Stimulated activated CD8-positive, alpha-beta memory T cell treated with anti-CD3 and anti-CD28 coated beads, Interleukin-7, amount 100 ng/mL, for 4 hours (primary cell): ENCODE data around the gene LIPH.
"Not testable (repeated sequence)": the region's sequence is repeated elsewhere in the genome, so short reads cannot be mapped to it uniquely, and the experiment has no call there.

Experiments
- DNase-seq, 2 donors: peaks; one replicate each; pipeline ENCODE4 v3.0.0-alpha.2; 2020; ENCODE audit warnings: low read depth in 2 of 2

Gene LIPH

GRCh38 chr3:185552358-185552877, at the start of gene LIPH:
Gene LIPH (minus strand): TSS chr3:185552588. CDS start chr3:185552471, 117 bp downstream.
- DNase-seq, result no peak

- no peak for DNase-seq
Observed at GRCh38 chr3:185595526-185595925, 43.1 kb upstream of the LIPH start.

- DNase-seq, result no peak
Observed at GRCh38 chr3:185594073-185594472, 41.7 kb upstream of the LIPH start.

- DNase-seq, result no peak
Observed at GRCh38 chr3:185586686-185587039, 34.3 kb upstream of the LIPH start.

GRCh38 chr3:185585859-185586685, 33.7 kb upstream of the LIPH start, which contains the start of gene SENP2:
Gene SENP2 (plus strand): TSS chr3:185586295. CDS start chr3:185586414, 119 bp downstream.
- DNase-seq, result peak; percentile 99

- DNase-seq, result no peak
Observed at GRCh38 chr3:185585518-185585858, 33.1 kb upstream of the LIPH start.

GRCh38 chr3:185584686-185585085, 32.3 kb upstream of the LIPH start:
- DNase-seq, result no peak

GRCh38 chr3:185583925-185584324, 31.5 kb upstream of the LIPH start:
- no peak for DNase-seq

- DNase-seq, result no peak
Observed at GRCh38 chr3:185582871-185583270, 30.5 kb upstream of the LIPH start.

- no peak for DNase-seq
Observed at GRCh38 chr3:185582236-185582635, 29.8 kb upstream of the LIPH start.

- DNase-seq, result peak in 1 of 2 donors; percentile 41
Observed at GRCh38 chr3:185575108-185575869, 22.9 kb upstream of the LIPH start.

GRCh38 chr3:185572183-185572582, 19.8 kb upstream of the LIPH start:
- DNase-seq, result no peak

- no peak for DNase-seq
Observed at GRCh38 chr3:185561958-185562357, 9.6 kb upstream of the LIPH start.

GRCh38 chr3:185561374-185561943, 9.1 kb upstream of the LIPH start:
- no peak for DNase-seq

- DNase-seq, result no peak
Observed at GRCh38 chr3:185560676-185561075, 8.3 kb upstream of the LIPH start.

- DNase-seq, result no peak
Observed at GRCh38 chr3:185559706-185560090, 7.3 kb upstream of the LIPH start.

- DNase-seq, result no peak
Observed at GRCh38 chr3:185558395-185558794, 6.0 kb upstream of the LIPH start.

GRCh38 chr3:185556640-185557039, 4.3 kb upstream of the LIPH start:
- not testable (repeated sequence) for DNase-seq

- no peak for DNase-seq
Observed at GRCh38 chr3:185555860-185556347, 3.5 kb upstream of the LIPH start.

- no peak for DNase-seq
Observed at GRCh38 chr3:185555101-185555501, 2.7 kb upstream of the LIPH start.

- no peak for DNase-seq
Observed at GRCh38 chr3:185549651-185550111, 2.7 kb downstream of the LIPH start.

- no peak for DNase-seq
Observed at GRCh38 chr3:185549122-185549521, 3.3 kb downstream of the LIPH start.
